Right lobe of liver (tissue), 4 donors: ENCODE data around the gene ARHGEF16.

Experiments
- CTCF ChIP-seq, 4 donors: fragments of 200-600 bp in 3 of 4; fragments of 450-650 bp in 1 of 4; IDR thresholded peaks; one replicate each; pipeline versions ENCODE4 v1.5.1 to v1.8.0; 2016 to 2022; ENCODE audit warnings: antibody characterized with exemption in 4 of 4, mild to moderate bottlenecking in 2 of 4
- POLR2A ChIP-seq: fragments of 450-650 bp; IDR thresholded peaks from one replicate; pipeline ENCODE4 v1.6.1; 2017; ENCODE audit warnings: antibody characterized with exemption, mild to moderate bottlenecking
- donor health status: DM: no; HTN: no; CAD: no.
- donor health status: DM: no; HTN: no; CAD: no.
- donor health status: DM: no; HTN: yes; CAD: no.

GRCh38 chr1:3440300-3440681 lies 14.2 kb upstream of the ARHGEF16 start:
- TF ChIP-seq CTCF (IDR thresholded peaks at IDR 0.05) (no peak), POLR2A (no peak)
